Activated CD4-positive, alpha-beta T cell treated with anti-CD3 and anti-CD28 coated beads, Interleukin-2, amount 10 ng/mL, durations not matched to agents 24 days and 14 days (primary cell): ENCODE data around the gene MPPE1. TPM values are rescaled to one million over a fixed set of nuclear protein-coding genes. Genes with fewer than 3 reads are reported as not detected.
"Not testable (repeated sequence)": the region's sequence is repeated elsewhere in the genome, so short reads cannot be mapped to it uniquely, and the experiment has no call there.

ENCODE experiments used
- DNase-seq: peaks from one replicate; pipeline ENCODE4 v3.0.0; 2022
- H3K27ac Mint-ChIP-seq: one replicate; pipeline ENCODE4 v1.8.0; 2022; ENCODE audit warnings: mild to moderate bottlenecking, mixed read lengths
- H3K27me3 Mint-ChIP-seq: one replicate; pipeline ENCODE4 v1.8.0; 2022; ENCODE audit warnings: mixed read lengths
- H3K36me3 Mint-ChIP-seq: one replicate; pipeline ENCODE4 v1.8.0; 2022; ENCODE audit warnings: low read depth, mild to moderate bottlenecking, mixed read lengths
- H3K4me1 Mint-ChIP-seq: one replicate; pipeline ENCODE4 v1.8.0; 2021; ENCODE audit warnings: mixed read lengths
- H3K4me3 Mint-ChIP-seq: one replicate; pipeline ENCODE4 v1.8.0; 2022; ENCODE audit warnings: mild to moderate bottlenecking, moderate library complexity, mixed read lengths
- H3K9me3 Mint-ChIP-seq: one replicate; pipeline ENCODE4 v1.8.0; 2021; ENCODE audit warnings: mixed read lengths
- intact Hi-C: fragments of 100-400 bp; cut with micrococcal nuclease; formaldehyde crosslinking; loops from one replicate; pipeline ENCODE4 v1.15.1; 2023
- total RNA-seq: library from RNA; stranded (reverse); gene quantifications from 2 replicates; pipeline ENCODE4 v1.2.3, GENCODE V29; 2022

MPPE1 gene
- total RNA-seq, 1 donor from 2014 or later, result 39.2 TPM

- Mint-ChIP-seq H3K27me3 (peaks cover 3% of the 10 kb centered on the region), H3K9me3 (no peaks in the 10 kb centered on the region), H3K27ac (no peak overlapping the region), H3K4me3 (no peak overlapping the region), H3K4me1 (peaks cover 4% of the 10 kb centered on the region), H3K36me3 (no peaks in the 10 kb centered on the region)
- DNase-seq, result no peak
- intact Hi-C loops, result no loop called here
These were observed 43.0 kb downstream of the MPPE1 start for GRCh38 chr18:11865071-11865470.

GRCh38 chr18:11864471-11864870 lies 43.6 kb downstream of the MPPE1 start:
- peaks cover 3% of the 10 kb centered on the region for H3K27me3 Mint-ChIP-seq
- DNase-seq, result no peak
- no peak overlapping the region for H3K4me3 Mint-ChIP-seq
- no peak overlapping the region for H3K27ac Mint-ChIP-seq
- intact Hi-C loops, result no loop called here
- H3K36me3 Mint-ChIP-seq, result no peaks in the 10 kb centered on the region
- no peaks in the 10 kb centered on the region for H3K9me3 Mint-ChIP-seq
- peaks cover 5% of the 10 kb centered on the region for H3K4me1 Mint-ChIP-seq

GRCh38 chr18:11862468-11863137 lies 45.5 kb downstream of the MPPE1 start:
- Mint-ChIP-seq H3K9me3 (no peaks in the 10 kb centered on the region), H3K27me3 (peaks cover 3% of the 10 kb centered on the region), H3K4me1 (peaks cover 7% of the 10 kb centered on the region), H3K27ac (no peak overlapping the region), H3K4me3 (no peak overlapping the region), H3K36me3 (no peaks in the 10 kb centered on the region)
- intact Hi-C loops, result no loop called here
- no peak for DNase-seq

GRCh38 chr18:11861583-11862288 lies 46.4 kb downstream of the MPPE1 start:
- H3K27ac Mint-ChIP-seq, result no peak overlapping the region
- H3K4me1 Mint-ChIP-seq, result peaks cover 7% of the 10 kb centered on the region
- no peaks in the 10 kb centered on the region for H3K36me3 Mint-ChIP-seq
- H3K4me3 Mint-ChIP-seq, result no peak overlapping the region
- no peak for DNase-seq
- intact Hi-C loops, result no loop called here
- H3K27me3 Mint-ChIP-seq, result peaks cover 3% of the 10 kb centered on the region
- H3K9me3 Mint-ChIP-seq, result no peaks in the 10 kb centered on the region

- H3K36me3 Mint-ChIP-seq, result no peaks in the 10 kb centered on the region
- no peak overlapping the region for H3K4me3 Mint-ChIP-seq
- no peak for DNase-seq
- intact Hi-C loops, result no loop called here
- H3K9me3 Mint-ChIP-seq, result no peaks in the 10 kb centered on the region
- no peak overlapping the region for H3K27ac Mint-ChIP-seq
- peaks cover 7% of the 10 kb centered on the region for H3K4me1 Mint-ChIP-seq
- peaks cover 3% of the 10 kb centered on the region for H3K27me3 Mint-ChIP-seq
These were observed 47.3 kb downstream of the MPPE1 start for GRCh38 chr18:11860594-11861450.

GRCh38 chr18:11859903-11860407 lies 48.2 kb downstream of the MPPE1 start:
- peaks cover 7% of the 10 kb centered on the region for H3K4me1 Mint-ChIP-seq
- no peaks in the 10 kb centered on the region for H3K9me3 Mint-ChIP-seq
- H3K27me3 Mint-ChIP-seq, result peaks cover 3% of the 10 kb centered on the region
- H3K4me3 Mint-ChIP-seq, result no peak overlapping the region
- intact Hi-C loops, result loop anchor here (10.0 kb wide), 1 partner anchor 125 kb away; no protein-coding TSS in a partner anchor
- no peak overlapping the region for H3K27ac Mint-ChIP-seq
- no peak for DNase-seq
- H3K36me3 Mint-ChIP-seq, result peaks cover 3% of the 10 kb centered on the region

- intact Hi-C loops, result loop anchor here (10.0 kb wide), 1 partner anchor 125 kb away; no protein-coding TSS in a partner anchor
- no peaks in the 10 kb centered on the region for H3K9me3 Mint-ChIP-seq
- H3K36me3 Mint-ChIP-seq, result peaks cover 3% of the 10 kb centered on the region
- peaks cover 7% of the 10 kb centered on the region for H3K4me1 Mint-ChIP-seq
- no peak for DNase-seq
- no peak overlapping the region for H3K4me3 Mint-ChIP-seq
- H3K27ac Mint-ChIP-seq, result no peak overlapping the region
- no peaks in the 10 kb centered on the region for H3K27me3 Mint-ChIP-seq
These were observed 48.8 kb downstream of the MPPE1 start for GRCh38 chr18:11859282-11859830.

- intact Hi-C loops, result loop anchor here (10.0 kb wide), 1 partner anchor 123 kb away; no protein-coding TSS in a partner anchor
- peaks cover 5% of the 10 kb centered on the region for H3K36me3 Mint-ChIP-seq
- no peak overlapping the region for H3K27ac Mint-ChIP-seq
- peaks cover 12% of the 10 kb centered on the region for H3K4me1 Mint-ChIP-seq
- H3K4me3 Mint-ChIP-seq, result no peak overlapping the region
- DNase-seq, result no peak
- no peaks in the 10 kb centered on the region for H3K9me3 Mint-ChIP-seq
- no peaks in the 10 kb centered on the region for H3K27me3 Mint-ChIP-seq
These were observed 50.8 kb downstream of the MPPE1 start for GRCh38 chr18:11857177-11857887.

GRCh38 chr18:11854554-11854953 lies 53.6 kb downstream of the MPPE1 start:
- intact Hi-C loops, result loop anchor here (5.0 to 10.0 kb wide), 5 partner anchors 120 to 1942 kb away; partner anchors contain the start of genes AFG3L2, NAPG and VAPA
- H3K4me1 Mint-ChIP-seq, result peaks cover 27% of the 10 kb centered on the region
- H3K27ac Mint-ChIP-seq, H3K9me3 Mint-ChIP-seq, H3K27me3 Mint-ChIP-seq, DNase-seq, H3K4me3 Mint-ChIP-seq: not testable (repeated sequence)
- peaks cover 13% of the 10 kb centered on the region for H3K36me3 Mint-ChIP-seq

GRCh38 chr18:11851806-11852337 lies 56.2 kb downstream of the MPPE1 start:
- Mint-ChIP-seq H3K4me3 (peak overlapping the region; percentile 99), H3K27me3 (peaks cover 2% of the 10 kb centered on the region), H3K36me3 (peaks cover 13% of the 10 kb centered on the region), H3K27ac (peak overlapping the region; percentile 100), H3K9me3 (no peaks in the 10 kb centered on the region), H3K4me1 (peaks cover 24% of the 10 kb centered on the region)
- intact Hi-C loops, result loop anchor here (1.0 to 10.0 kb wide), 7 partner anchors 56 to 1940 kb away; partner anchors contain the start of genes AFG3L2, IMPA2, MPPE1 and NAPG
- DNase-seq, result peak; percentile 88

- DNase-seq, result peak; percentile 99
- no peaks in the 10 kb centered on the region for H3K9me3 Mint-ChIP-seq
- intact Hi-C loops, result loop anchor here (1.0 to 10.0 kb wide), 7 partner anchors 57 to 1939 kb away; partner anchors contain the start of genes AFG3L2, IMPA2, MPPE1 and NAPG
- peaks cover 2% of the 10 kb centered on the region for H3K27me3 Mint-ChIP-seq
- H3K4me1 Mint-ChIP-seq, result peaks cover 24% of the 10 kb centered on the region
- H3K36me3 Mint-ChIP-seq, result peaks cover 13% of the 10 kb centered on the region
- peak within 1 kb of the TSS; percentile 99 for H3K4me3 Mint-ChIP-seq
- peak within 1 kb of the TSS; percentile 100 for H3K27ac Mint-ChIP-seq
These were observed 56.8 kb downstream of the MPPE1 start, which contains the start of gene CHMP1B for GRCh38 chr18:11851146-11851805. Gene CHMP1B (plus strand): TSS chr18:11851413. CDS start chr18:11851512, 99 bp downstream.

GRCh38 chr18:11850821-11851145 lies 57.3 kb downstream of the MPPE1 start:
- Mint-ChIP-seq H3K9me3 (no peaks in the 10 kb centered on the region), H3K4me3 (peak overlapping the region; percentile 99), H3K4me1 (peaks cover 24% of the 10 kb centered on the region), H3K36me3 (peaks cover 13% of the 10 kb centered on the region), H3K27ac (peak overlapping the region; percentile 100), H3K27me3 (peaks cover 2% of the 10 kb centered on the region)
- no peak for DNase-seq
- intact Hi-C loops, result loop anchor here (1.0 to 10.0 kb wide), 7 partner anchors 58 to 1938 kb away; partner anchors contain the start of genes AFG3L2, IMPA2, MPPE1 and NAPG
